Astrocyte (in vitro differentiated cells and primary cell): ENCODE measurements around the gene GCG.

ENCODE experiments used
- EZH2 ChIP-seq: IDR thresholded peaks from 2 replicates; pipeline ENCODE4 v1.6.1; 2012; ENCODE audit warnings: mild to moderate bottlenecking, low read length, inconsistent platforms; ENCODE audit not compliant: insufficient read depth
- TF ChIP-seq, protein P1 (sequence below): IDR thresholded peaks from 2 replicates; pipeline ENCODE4 v1.5.1; 2011; ENCODE audit warnings: low read depth, mild to moderate bottlenecking, inconsistent platforms, low read length, moderate library complexity; ENCODE audit not compliant: insufficient read depth

DNA sequence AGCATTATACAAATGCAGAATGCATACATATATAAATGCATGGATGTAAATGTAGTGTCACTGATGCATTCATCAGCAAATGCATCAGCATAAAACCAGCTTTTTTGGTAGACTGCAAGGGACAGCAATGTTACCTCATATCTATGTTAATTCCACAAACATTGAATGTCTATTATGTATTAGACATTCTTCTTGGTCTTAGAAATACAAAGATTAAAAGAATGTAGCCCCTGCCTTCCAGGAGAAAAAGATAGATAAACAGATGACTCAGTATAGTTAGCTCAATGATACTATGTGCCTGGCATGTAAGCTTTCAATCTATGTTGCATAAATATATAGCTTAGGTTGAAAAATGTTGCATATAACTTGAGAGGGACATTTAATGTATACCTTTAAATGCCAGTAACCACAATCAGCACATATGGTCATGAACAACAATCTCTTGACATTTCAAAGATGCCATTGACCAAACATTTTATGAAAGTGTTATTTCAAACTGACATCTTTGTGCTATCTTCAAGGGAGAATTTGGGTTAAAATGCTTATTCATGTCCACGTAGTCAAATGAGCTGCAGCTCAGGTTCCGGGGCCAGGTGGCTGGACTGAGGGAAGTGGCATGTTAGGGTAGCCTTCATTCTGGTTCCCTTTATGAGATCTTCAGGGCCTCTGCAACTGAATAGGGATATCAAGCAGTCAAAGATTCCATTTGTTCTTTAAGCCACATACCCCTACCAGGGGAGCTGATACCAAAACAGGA, 45.2 kb upstream of the GCG start:
- TF ChIP-seq, protein P1, sequence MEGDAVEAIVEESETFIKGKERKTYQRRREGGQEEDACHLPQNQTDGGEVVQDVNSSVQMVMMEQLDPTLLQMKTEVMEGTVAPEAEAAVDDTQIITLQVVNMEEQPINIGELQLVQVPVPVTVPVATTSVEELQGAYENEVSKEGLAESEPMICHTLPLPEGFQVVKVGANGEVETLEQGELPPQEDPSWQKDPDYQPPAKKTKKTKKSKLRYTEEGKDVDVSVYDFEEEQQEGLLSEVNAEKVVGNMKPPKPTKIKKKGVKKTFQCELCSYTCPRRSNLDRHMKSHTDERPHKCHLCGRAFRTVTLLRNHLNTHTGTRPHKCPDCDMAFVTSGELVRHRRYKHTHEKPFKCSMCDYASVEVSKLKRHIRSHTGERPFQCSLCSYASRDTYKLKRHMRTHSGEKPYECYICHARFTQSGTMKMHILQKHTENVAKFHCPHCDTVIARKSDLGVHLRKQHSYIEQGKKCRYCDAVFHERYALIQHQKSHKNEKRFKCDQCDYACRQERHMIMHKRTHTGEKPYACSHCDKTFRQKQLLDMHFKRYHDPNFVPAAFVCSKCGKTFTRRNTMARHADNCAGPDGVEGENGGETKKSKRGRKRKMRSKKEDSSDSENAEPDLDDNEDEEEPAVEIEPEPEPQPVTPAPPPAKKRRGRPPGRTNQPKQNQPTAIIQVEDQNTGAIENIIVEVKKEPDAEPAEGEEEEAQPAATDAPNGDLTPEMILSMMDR: no peak
- TF ChIP-seq EZH2: no peak
